Right lobe of liver (tissue), 4 donors: ENCODE data around the gene MN1.

Experiments
- POLR2A ChIP-seq: fragments of 450-650 bp; IDR thresholded peaks from one replicate; pipeline ENCODE4 v1.6.1; 2017; ENCODE audit warnings: antibody characterized with exemption, mild to moderate bottlenecking
- TF ChIP-seq, protein P1 (sequence below), 4 donors: fragments of 200-600 bp in 3 of 4; fragments of 450-650 bp in 1 of 4; IDR thresholded peaks; one replicate each; pipeline versions ENCODE4 v1.5.1 to v1.8.0; 2016 to 2022; ENCODE audit warnings: antibody characterized with exemption in 4 of 4, mild to moderate bottlenecking in 2 of 4
- donor health status: DM: no; HTN: no; CAD: no.
- donor health status: DM: no; HTN: no; CAD: no.
- donor health status: DM: no; HTN: yes; CAD: no.

DNA sequence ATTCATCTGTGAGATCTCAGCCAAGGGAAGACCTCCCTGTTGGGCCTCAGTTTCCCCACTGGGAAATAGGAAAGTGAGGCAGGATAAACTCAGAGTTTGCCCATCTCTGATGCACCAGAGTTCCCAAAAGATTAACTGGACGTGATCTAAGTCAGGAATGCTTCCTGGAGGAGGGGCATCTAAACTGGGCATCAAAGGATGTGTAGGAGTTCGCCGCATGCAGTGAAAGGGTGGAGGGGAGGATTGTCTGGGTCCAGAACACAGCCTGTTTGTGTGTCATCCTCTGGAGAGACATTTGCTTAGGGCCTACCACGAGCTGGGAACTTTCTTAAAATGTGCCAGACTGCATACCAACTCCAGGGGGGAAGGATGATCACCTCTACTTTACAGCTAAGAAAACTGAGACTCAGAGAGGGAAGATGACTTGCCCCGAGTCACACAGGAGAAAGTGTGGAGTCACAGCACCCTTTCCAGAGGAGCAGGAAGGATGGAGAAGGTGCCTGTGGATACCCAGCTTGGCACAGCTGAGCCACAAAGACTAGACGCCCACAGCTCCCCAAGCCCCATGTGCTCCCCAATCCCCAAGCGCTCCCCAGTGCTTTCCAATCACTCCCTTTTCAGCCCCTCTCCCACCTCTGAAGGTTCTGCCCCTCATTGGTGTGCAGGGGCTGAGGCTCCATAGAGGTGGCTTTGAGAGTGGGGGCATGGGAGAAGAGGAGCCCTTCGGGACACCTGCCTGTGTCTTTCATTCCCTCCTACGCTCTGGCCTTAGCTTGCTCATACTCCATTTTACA, 50.1 kb downstream of the MN1 start:
- TF ChIP-seq, protein P1, sequence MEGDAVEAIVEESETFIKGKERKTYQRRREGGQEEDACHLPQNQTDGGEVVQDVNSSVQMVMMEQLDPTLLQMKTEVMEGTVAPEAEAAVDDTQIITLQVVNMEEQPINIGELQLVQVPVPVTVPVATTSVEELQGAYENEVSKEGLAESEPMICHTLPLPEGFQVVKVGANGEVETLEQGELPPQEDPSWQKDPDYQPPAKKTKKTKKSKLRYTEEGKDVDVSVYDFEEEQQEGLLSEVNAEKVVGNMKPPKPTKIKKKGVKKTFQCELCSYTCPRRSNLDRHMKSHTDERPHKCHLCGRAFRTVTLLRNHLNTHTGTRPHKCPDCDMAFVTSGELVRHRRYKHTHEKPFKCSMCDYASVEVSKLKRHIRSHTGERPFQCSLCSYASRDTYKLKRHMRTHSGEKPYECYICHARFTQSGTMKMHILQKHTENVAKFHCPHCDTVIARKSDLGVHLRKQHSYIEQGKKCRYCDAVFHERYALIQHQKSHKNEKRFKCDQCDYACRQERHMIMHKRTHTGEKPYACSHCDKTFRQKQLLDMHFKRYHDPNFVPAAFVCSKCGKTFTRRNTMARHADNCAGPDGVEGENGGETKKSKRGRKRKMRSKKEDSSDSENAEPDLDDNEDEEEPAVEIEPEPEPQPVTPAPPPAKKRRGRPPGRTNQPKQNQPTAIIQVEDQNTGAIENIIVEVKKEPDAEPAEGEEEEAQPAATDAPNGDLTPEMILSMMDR (IDR thresholded peaks at IDR 0.05) = no peak
- TF ChIP-seq POLR2A = no peak
